Neural progenitor cell (in vitro differentiated cells): ENCODE data around the gene SGO2.

Experiments used
- CTCF ChIP-seq: fragments of 200-600 bp; sonication (generic); IDR thresholded peaks from 2 replicates; pipeline ENCODE4 v1.5.1; 2017; ENCODE audit warnings: antibody characterized with exemption, mild to moderate bottlenecking
- EZH2phosphoT487 ChIP-seq: fragments of 200-600 bp; sonication (generic); IDR thresholded peaks from 2 replicates; pipeline ENCODE4 v1.6.1; 2017; ENCODE audit warnings: antibody characterized with exemption

- TF ChIP-seq CTCF (peak; percentile 32), EZH2phosphoT487 (no peak)
Observed at GRCh38 chr2:200618590-200619021, 92.6 kb downstream of the SGO2 start.
